T-helper 22 cell (primary cell): ENCODE results near the gene DHPS.
A peak's percentile ranks its signal among the peaks of the same experiment; 100 is the strongest.
"Not testable (repeated sequence)": the region's sequence is repeated elsewhere in the genome, so short reads cannot be mapped to it uniquely, and the experiment has no call there.

ENCODE experiments used
- DNase-seq: peaks from one replicate; pipeline ENCODE4 v3.0.0-alpha.2; 2020; ENCODE audit warnings: low read depth

The DHPS gene

GRCh38 chr19:12705654-12706331, 24.1 kb upstream of the DHPS start:
- no peak for DNase-seq

- no peak for DNase-seq
Observed at GRCh38 chr19:12705169-12705568, 23.5 kb upstream of the DHPS start.

- DNase-seq, result no peak
Observed at GRCh38 chr19:12703046-12703445, 21.4 kb upstream of the DHPS start.

- DNase-seq, result no peak
Observed at GRCh38 chr19:12701596-12702282, 20.1 kb upstream of the DHPS start.

GRCh38 chr19:12698138-12698537, 16.5 kb upstream of the DHPS start:
- no peak for DNase-seq

- DNase-seq, result not testable (repeated sequence)
Observed at GRCh38 chr19:12697425-12697824, 15.7 kb upstream of the DHPS start.

- peak; percentile 91 for DNase-seq
Observed at GRCh38 chr19:12696366-12697335, 15.0 kb upstream of the DHPS start, which contains the start of gene FBXW9. TSS of gene FBXW9 (minus strand) at chr19:12696631. CDS start at chr19:12696581, 50 bp downstream.

- DNase-seq, result no peak
Observed at GRCh38 chr19:12695997-12696365, 14.3 kb upstream of the DHPS start.

- no peak for DNase-seq
Observed at GRCh38 chr19:12695514-12695913, 13.8 kb upstream of the DHPS start.

- DNase-seq, result no peak
Observed at GRCh38 chr19:12695096-12695495, 13.4 kb upstream of the DHPS start.

- no peak for DNase-seq
Observed at GRCh38 chr19:12694641-12695040, 13.0 kb upstream of the DHPS start.

GRCh38 chr19:12692960-12693359, 11.3 kb upstream of the DHPS start:
- no peak for DNase-seq

- no peak for DNase-seq
Observed at GRCh38 chr19:12689581-12690216, 8.0 kb upstream of the DHPS start.

- no peak for DNase-seq
Observed at GRCh38 chr19:12689012-12689411, 7.3 kb upstream of the DHPS start.

GRCh38 chr19:12687496-12688196, 6.0 kb upstream of the DHPS start, which contains the start of gene GNG14:
TSS of gene GNG14 (plus strand) at chr19:12687998. CDS start at chr19:12688049, 51 bp downstream.
- DNase-seq, result no peak

GRCh38 chr19:12685831-12686230, 4.2 kb upstream of the DHPS start:
- no peak for DNase-seq

- DNase-seq, result no peak
Observed at GRCh38 chr19:12680034-12680433, 1.6 kb downstream of the DHPS start.

- DNase-seq, result not testable (repeated sequence)
Observed at GRCh38 chr19:12678039-12678438, 3.6 kb downstream of the DHPS start.

- no peak for DNase-seq
Observed at GRCh38 chr19:12676928-12677327, 4.8 kb downstream of the DHPS start.

- peak; percentile 53 for DNase-seq
Observed at GRCh38 chr19:12676384-12676792, 5.3 kb downstream of the DHPS start.

GRCh38 chr19:12675940-12676339, 5.7 kb downstream of the DHPS start:
- DNase-seq, result no peak
